Measurements from ENCODE around the gene AAGAB. TPM values are rescaled to one million over a fixed set of nuclear protein-coding genes. Genes with fewer than 3 reads are reported as not detected.

Gene AAGAB
- total and polyA plus RNA-seq, 3 donors from 2014 or later = 36.4 to 40.4 (median 36.6) TPM

DNA sequence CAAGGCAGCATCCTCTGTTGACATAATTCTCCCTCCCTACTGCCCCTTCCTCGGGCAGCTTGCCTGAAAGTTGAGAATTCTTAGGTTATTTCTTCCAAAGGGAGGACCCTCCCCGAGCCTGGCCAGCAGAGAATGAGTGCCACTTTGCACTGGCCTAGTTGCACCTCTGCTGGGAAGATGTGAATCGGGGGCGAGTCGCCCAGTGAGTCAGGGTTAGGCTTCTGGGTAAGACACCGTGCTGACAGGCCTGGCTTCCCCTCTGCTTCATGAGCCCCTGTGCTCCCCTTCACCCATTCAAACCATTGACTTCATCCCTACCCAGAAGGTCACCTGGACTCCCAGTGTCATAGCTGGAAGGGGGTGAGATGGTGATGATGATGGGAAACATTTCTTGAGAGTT, 82.3 kb downstream of the AAGAB start:
- Histone ChIP-seq H3K4me3 (no peak overlapping the region), H3K27ac (no peak overlapping the region), H3K36me3 (ENCODE audit: low read depth, missing control alignments) (no peaks in the 10 kb centered on the region), H3K27me3 (no peaks in the 10 kb centered on the region), H3K9me3 (no peaks in the 10 kb centered on the region), H3K4me1 (peaks cover 3% of the 10 kb centered on the region)
- WGBS, 2 donors = 94 to 96% methylated on average over 6 of the region's 6 CpGs
- TF ChIP-seq, protein P1, sequence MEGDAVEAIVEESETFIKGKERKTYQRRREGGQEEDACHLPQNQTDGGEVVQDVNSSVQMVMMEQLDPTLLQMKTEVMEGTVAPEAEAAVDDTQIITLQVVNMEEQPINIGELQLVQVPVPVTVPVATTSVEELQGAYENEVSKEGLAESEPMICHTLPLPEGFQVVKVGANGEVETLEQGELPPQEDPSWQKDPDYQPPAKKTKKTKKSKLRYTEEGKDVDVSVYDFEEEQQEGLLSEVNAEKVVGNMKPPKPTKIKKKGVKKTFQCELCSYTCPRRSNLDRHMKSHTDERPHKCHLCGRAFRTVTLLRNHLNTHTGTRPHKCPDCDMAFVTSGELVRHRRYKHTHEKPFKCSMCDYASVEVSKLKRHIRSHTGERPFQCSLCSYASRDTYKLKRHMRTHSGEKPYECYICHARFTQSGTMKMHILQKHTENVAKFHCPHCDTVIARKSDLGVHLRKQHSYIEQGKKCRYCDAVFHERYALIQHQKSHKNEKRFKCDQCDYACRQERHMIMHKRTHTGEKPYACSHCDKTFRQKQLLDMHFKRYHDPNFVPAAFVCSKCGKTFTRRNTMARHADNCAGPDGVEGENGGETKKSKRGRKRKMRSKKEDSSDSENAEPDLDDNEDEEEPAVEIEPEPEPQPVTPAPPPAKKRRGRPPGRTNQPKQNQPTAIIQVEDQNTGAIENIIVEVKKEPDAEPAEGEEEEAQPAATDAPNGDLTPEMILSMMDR (IDR thresholded peaks at IDR 0.05) = no peak
- no peak for TF ChIP-seq POLR2A (IDR thresholded peaks at IDR 0.05)
- no peak for DNase-seq
- intact Hi-C loops (cut with DNase I; ENCODE audit: low total_unique reads) = no loop called here

DNA sequence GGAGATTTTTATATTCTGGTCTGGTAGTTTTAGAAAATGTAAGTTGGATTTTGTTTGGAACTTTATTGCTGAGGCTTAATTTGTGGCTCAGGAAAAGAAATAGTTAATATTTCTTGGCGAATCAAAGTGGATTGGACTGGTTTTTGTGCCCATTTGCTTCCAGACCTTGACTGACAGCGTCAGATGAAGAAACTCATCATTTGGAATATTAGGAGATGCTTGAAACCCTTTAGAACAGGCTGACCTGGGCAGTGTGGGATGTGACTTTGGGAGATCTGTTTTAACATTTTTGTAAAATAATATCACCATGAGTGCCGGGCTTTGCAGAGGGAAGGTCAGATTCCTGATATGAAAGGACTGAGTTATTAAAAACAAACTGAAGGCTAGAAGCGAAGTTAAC, 83.0 kb downstream of the AAGAB start:
- H3K4me3 ChIP-seq = no peak overlapping the region
- no peaks in the 10 kb centered on the region for H3K36me3 ChIP-seq (ENCODE audit: low read depth, missing control alignments)
- intact Hi-C loops (cut with DNase I; ENCODE audit: low total_unique reads) = no loop called here
- WGBS, 2 donors = 61 to 64% methylated on average over 4 of the region's 4 CpGs
- TF ChIP-seq POLR2A (IDR thresholded peaks at IDR 0.05) = no peak
- TF ChIP-seq, protein P1 (IDR thresholded peaks at IDR 0.05) = no peak
- peaks cover 3% of the 10 kb centered on the region for H3K4me1 ChIP-seq
- no peaks in the 10 kb centered on the region for H3K27me3 ChIP-seq
- no peak overlapping the region for H3K27ac ChIP-seq
- no peaks in the 10 kb centered on the region for H3K9me3 ChIP-seq
- no peak for DNase-seq

DNA sequence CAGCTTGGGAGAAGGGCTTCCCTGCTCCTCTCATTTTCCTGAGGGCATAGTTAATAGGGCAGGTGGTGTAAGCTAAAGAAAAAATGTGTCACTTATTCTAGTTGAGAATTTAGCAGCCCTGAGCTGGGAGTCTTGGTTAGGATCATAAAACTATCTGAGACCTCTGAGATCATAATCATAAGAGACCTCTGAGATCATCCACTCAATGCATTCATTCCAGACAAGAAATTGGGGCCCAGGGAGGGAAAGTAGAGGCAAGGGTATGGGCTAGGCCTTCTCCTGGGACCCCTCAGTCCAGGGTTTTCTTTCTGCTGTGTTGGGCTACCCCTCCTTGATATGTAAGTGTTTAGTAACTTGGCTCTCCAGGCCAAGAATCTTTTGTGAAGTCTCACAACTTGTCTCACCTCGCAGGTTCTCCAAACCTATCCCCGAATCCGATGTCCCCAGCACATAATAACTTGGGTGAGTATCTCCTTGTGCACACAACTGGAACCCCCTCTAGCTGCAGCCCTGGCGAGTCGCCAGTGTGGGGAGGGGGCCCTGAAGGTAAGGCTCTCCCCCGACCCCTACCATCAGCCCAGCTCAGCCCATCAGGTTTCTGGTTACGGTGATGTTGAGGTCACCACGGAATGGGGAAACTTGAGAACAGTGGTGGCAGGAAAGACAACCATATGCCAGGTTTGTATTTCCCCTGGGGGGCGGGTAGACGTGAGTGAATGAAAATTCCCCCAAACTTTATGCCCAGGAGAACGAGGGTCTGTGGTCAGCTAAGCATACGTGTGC, 84.1 kb downstream of the AAGAB start:
- WGBS, 2 donors = 89 to 91% methylated on average over 12 of the region's 12 CpGs
- Histone ChIP-seq H3K36me3 (ENCODE audit: low read depth, missing control alignments) (no peaks in the 10 kb centered on the region), H3K4me1 (peaks cover 12% of the 10 kb centered on the region), H3K4me3 (no peak overlapping the region), H3K27ac (no peak overlapping the region), H3K9me3 (no peaks in the 10 kb centered on the region), H3K27me3 (no peaks in the 10 kb centered on the region)
- no peak for DNase-seq
- intact Hi-C loops (cut with DNase I; ENCODE audit: low total_unique reads) = no loop called here
- TF ChIP-seq, protein P1 (IDR thresholded peaks at IDR 0.05) = no peak
- no peak for TF ChIP-seq POLR2A (IDR thresholded peaks at IDR 0.05)

DNA sequence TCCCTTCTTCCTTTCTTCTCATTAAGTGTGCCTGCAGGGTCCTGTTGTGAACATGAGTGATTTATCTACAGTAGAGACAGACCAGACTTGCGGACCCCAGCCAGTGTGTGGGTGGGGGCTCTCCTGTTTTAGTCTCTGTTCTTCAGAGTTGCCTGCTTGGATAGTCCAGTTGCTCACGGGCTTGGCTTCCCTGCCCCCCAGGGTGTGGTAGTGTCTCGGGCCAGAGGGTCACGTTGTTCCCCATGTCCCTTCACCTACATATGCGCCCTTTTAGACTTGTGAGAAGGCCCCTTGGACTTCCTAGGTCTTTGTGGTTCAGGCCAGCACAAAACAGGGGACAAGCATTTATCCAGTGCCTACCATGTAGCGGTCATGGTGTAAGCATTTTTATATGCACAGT, 85.8 kb downstream of the AAGAB start:
- no peaks in the 10 kb centered on the region for H3K36me3 ChIP-seq (ENCODE audit: low read depth, missing control alignments)
- no peak overlapping the region for H3K27ac ChIP-seq
- TF ChIP-seq, protein P1 (IDR thresholded peaks at IDR 0.05) = no peak
- TF ChIP-seq POLR2A (IDR thresholded peaks at IDR 0.05) = no peak
- DNase-seq = no peak
- 86 to 93% methylated on average over 6 of the region's 6 CpGs for WGBS, 2 donors
- H3K27me3 ChIP-seq = no peaks in the 10 kb centered on the region
- H3K4me3 ChIP-seq = no peak overlapping the region
- H3K4me1 ChIP-seq = peaks cover 23% of the 10 kb centered on the region
- intact Hi-C loops (cut with DNase I; ENCODE audit: low total_unique reads) = no loop called here
- no peaks in the 10 kb centered on the region for H3K9me3 ChIP-seq

DNA sequence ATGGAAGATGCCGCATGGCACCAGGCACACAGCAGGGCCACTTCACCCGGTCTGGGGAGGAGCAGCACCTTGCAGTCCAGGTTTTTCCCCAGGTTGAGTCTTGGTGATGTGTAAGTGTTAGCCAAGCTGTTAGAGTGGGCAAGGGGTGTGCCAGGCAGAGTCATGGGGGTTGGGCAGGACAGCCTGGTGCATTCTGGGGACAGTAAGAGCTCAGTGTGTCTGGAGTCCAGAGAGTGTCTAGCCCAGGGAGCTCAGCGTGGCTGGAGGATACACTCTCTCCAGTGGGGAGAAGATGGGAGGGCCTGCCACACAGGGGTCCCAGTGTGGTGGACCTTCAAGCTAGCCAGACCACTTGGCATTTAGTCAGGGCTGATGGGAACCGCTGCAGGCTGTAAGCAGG, 87.4 kb downstream of the AAGAB start:
- H3K27ac ChIP-seq = no peak overlapping the region
- H3K4me3 ChIP-seq = no peak overlapping the region
- TF ChIP-seq, protein P1 (IDR thresholded peaks at IDR 0.05) = no peak
- no peak for TF ChIP-seq POLR2A (IDR thresholded peaks at IDR 0.05)
- no peak for DNase-seq
- intact Hi-C loops (cut with DNase I; ENCODE audit: low total_unique reads) = no loop called here
- no peaks in the 10 kb centered on the region for H3K36me3 ChIP-seq (ENCODE audit: low read depth, missing control alignments)
- 97 to 100% methylated on average over 2 to 4 of the region's 4 CpGs for WGBS, 2 donors
- no peaks in the 10 kb centered on the region for H3K27me3 ChIP-seq
- peaks cover 23% of the 10 kb centered on the region for H3K4me1 ChIP-seq
- no peaks in the 10 kb centered on the region for H3K9me3 ChIP-seq

All from testis (tissue), 3 donors.